NCI-H128 (cell line): ENCODE measurements around the gene CHST8.

Experiments used
- DNase-seq: peaks from one replicate; lab custom pipeline; 2025; ENCODE audit not compliant: unreplicated experiment; lab: John Stamatoyannopoulos, UW

CHST8 gene

DNA sequence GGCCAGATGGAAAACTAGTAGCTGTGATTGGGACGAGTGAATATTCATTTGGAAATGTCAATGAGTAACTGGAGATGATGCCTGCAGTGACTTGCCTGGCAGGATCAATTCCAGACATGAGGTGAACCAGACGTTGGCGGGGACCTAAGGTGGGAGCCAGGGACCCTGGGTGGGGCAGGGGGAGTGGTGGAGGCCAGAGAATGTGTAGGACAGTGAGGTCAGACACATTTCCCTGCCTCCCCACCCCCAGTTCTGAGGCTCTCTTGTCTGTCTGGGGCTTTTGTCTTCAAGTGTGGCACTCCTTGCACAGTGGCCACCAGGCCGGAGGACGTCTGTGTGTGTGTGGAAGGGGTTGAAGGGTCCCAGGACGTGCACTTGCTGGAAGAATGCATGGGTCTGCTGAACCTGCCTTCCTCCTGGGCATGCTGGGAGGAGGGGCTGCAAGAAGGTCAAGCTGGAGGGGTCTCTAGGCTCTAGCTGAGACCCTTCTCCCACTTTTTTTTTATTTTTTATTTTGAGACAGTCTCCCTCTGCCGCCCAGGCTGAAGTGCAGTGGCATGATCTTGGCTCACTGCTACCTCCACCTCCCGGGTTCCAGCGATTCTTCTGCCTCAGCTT lies 51.6 kb downstream of the CHST8 start:
- DNase-seq = no peak

DNA sequence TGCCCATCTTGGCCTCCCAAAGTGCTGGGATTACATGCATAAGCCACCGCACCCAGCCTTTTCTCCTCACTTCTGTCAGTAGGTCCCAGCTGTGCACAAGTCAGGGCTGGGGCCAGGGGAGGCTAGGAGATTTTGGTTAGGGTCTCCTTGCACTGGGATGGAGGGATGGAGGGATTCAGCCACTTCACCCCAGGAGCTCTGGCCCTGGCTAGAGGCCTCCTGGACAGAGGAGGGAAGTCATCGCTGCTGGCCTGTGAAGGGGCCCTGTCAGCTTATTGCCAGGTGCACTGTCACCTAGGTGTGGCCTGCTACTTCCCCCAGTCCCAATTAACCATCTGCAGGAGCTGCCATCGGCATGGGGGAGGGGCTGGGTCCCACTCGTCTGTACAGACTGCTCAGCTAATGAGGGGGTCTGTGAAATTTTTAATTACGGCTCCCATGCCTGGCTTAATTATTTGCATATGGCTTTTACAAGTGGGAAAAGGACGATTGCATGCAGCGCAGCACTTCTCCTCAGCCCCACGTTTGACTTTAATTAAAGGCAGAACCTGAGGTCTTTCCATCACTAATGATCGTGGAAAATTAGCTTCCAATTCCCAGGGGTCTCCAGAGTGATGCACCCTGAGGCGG lies 52.4 kb downstream of the CHST8 start:
- no peak for DNase-seq

DNA sequence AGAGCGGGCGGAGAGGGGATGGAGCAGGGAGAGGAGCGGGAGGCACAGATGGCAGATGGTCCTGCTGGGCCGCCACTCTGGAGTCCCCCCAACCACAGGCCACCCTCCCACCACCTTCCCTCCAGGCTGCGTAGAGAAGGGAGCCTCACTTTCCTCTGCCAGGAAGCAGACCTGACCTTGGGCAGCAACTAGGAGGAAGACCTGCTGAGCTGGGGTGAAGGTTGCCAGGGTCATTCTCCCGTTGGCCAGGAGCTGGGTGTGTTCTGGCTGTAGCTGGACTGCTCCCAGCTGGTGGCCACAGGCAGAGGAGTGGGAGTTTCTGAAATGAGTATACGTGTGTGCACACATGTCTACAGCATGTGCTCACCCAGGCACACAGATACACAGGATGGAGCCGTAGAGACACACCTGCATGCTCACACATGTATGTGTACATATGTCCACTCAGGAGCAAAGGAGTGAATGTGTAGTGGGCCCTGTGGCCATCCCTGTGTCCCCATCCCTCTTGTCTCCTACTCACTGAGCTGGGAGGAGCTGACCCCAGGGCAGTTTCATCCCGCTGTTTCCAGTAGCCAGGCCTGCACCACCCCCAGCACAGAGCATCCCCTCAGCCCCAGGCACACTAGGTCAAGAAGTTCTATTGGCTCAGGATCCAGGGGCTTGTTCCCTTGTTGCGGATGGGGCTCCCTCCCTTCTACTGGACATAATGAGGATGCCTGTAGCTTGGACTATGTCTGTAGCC lies 53.0 kb downstream of the CHST8 start:
- no peak for DNase-seq

DNA sequence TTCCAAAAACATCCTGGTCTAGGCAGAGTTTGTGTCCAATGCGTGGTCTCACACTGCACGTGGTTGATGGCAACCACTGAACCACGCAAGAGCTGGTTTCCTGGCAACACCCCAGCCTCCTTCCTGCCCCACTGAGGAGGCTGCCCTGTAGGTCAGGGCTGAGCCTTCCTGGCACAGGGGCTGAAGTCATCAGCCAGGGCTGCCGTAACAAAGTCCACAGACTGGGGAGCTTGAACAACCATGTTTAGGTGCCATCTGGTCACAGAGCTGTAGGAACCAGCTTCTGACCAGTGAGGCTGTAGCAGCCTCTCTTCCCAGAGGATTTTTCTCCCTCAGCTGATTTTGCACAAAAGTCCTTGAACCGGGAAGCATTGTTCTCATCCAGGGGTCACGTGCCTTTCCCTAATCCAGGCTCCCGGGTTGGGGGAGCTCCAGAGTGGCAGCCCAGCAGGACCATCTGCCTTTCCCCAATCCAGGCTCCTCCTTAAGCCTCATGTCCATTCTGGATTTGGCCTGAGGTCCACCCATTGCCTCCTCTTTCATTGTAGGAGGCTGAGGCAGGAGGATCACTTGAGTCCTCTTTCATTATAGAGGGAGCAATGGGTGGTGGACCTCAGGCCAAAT lies 53.9 kb downstream of the CHST8 start:
- DNase-seq = no peak

DNA sequence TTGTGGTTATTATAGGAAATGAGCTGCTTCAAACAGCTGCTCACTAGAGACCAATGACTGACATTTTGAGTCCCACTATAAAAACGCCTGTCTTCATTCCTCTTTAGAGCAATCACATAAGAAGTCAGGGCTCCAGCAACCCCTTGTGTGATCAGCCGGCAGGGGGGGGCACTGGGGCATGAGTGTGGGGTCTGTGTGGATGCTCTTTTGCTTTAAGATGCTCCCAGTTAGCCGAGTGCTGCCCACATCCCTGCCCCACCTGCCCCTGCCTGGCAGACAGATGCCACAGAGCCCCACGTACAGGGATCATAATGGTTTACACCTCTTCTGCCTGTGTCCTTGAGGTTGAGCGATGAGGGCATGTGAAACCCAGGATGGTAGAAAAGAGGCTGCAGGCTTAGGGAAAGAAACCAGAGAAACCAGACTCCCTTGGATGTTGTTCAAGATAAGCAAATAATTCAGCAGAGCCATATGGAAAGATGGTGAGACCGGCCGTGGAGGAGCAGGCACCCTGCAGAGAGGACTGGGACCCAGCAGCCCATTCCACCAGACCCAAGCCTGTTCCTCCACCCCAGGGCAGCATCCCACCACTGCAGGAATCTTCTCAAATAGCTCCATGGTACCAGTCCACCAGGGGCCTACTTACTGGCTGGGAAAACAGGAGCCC lies 55.4 kb downstream of the CHST8 start:
- DNase-seq = no peak

DNA sequence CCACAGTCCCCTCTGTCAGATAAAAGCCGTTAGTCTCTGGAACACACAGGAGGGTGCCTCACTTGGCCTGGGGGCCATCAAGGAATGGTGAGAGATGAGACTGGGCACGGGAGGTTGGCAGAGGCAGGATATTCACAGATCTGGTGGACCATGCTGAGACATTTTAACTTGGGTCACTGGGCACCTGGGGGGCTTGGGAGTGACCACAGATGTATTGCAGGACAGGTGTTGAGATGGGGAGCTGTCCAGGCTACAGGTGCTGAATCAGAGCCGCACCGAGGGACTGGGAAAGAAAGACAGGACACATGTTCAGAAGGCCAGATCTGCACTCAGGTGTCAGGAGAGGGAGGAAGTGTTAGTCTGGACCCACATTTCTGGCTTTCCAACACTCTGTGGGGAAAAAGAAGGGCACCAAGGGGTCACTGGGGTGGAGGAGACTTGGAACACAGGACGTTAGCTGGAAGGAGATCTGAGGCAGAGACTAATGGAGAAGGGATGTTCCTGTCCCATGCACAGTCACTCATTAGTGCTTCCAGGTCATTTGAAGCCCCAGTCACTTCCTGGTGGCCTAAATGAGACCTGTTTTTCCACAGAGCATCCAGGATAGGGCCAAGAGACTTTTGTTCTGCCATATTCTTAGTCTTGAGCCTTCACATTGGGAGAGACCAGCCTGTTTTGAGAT lies 56.1 kb downstream of the CHST8 start:
- no peak for DNase-seq

DNA sequence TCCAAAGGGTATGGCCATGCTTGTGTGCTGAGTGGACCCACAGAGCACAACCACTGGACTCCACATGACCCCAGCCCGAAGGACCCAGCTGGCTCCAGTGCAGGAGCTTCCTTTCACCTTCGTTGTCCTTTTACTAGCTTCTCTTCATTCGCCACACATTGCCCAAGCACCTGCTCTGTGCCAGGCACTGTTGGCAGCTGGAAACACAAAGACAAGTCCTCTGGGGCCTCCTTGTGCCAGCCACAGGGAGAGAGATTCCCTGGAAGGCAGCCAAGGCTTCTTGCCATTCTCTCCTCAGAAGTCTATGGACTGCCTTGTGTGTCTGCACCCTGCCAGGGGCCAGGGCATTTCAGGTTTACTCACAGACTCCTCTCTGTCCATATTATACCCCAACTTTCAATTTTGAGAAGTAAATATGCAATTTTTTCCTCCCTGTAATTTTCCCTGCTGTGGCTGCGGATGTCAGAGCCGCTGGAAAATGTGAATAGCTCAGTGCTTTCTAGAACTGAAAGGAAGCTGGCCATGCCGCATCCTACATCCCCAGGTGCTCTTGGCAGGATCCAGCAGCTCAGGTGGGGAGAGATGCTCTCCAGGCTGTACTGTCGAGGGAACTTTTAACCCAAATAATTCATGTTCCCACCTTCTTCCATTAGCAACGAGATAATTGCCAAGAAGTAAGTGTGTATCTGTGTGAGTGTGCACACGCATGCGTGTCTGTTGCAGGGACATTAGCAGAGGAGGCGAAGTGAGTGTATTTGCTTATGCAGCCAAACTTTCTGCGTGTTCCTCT lies 57.2 kb downstream of the CHST8 start:
- DNase-seq = no peak

DNA sequence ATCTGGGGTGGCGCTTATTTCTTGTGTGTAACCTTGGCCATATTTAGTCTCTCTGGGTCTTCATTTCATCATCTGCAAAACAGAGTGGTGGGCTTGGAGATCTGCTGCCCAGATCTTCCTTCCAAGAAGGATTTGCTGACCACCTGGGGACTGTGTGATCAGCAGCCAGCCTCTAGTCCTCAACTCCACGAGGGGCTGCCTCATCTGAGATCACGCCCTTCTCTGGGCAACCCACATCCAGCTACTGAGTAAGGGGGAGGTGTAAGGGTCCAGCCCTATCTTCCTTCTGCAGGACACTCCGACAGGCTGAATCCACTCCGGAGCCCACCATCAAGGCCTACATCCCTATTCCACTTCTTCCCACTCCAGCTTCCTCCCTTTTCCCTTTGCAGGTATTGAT lies 57.9 kb downstream of the CHST8 start:
- no peak for DNase-seq

DNA sequence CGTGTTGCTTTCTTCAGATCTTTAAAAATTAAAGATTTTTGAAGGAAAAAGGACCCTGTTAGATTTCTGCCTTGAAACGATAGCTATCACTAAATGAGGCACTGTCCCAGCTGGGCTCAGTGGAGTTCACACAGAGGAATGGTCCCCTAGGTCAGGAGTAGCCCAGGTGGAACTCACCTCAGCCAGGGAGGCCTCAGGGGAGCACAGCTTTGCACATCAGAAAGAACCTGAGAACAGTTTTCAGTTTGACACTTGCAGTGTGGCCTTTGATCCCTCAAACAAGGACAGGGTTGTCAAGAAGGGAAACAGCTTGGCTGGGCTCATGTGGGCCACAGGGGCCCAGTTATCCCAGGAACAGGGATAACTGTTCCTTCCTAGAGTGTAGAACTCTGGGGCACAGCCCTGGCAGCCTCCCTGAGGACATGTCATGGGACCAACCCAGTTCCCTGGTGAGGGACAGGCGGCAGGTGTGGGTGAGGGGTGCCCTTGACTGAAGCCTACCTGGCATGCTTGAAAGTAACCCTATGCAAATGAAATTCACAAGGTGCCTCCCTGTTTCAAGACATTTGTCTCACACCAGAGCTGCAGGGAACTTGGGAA lies 59.4 kb downstream of the CHST8 start:
- no peak for DNase-seq

DNA sequence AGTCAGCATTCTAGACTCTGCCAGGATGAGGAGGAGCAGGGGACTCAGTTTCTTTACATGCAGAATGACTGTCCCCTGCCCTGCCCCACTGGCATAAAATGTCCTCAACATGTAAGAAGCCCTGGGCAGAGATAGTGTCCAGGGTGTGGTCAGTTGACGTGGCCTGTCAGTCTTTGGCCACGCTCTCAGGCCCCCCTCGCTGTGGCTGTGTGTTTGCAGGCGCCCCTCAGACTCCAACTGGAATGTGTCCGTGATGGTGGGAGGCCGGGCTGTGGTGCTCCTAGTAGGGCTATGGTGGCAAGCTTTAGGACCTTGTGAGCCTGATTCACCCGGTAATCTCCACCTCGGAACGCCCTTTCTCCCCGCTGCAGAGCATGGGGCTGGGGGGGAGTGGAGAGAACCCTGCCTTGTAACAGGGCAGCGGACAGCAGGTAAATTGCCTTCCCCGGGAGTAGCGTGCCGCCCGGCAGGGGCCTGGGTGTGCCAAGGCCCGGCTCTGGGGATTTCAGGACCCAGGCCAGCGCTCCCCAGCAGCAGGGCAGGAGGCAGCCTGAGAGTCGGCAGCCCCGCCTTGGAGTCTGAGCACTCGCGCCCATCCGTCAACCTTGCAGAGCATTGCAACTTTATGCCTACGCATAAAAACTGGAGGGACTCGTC lies 62.3 kb downstream of the CHST8 start:
- no peak for DNase-seq

DNA sequence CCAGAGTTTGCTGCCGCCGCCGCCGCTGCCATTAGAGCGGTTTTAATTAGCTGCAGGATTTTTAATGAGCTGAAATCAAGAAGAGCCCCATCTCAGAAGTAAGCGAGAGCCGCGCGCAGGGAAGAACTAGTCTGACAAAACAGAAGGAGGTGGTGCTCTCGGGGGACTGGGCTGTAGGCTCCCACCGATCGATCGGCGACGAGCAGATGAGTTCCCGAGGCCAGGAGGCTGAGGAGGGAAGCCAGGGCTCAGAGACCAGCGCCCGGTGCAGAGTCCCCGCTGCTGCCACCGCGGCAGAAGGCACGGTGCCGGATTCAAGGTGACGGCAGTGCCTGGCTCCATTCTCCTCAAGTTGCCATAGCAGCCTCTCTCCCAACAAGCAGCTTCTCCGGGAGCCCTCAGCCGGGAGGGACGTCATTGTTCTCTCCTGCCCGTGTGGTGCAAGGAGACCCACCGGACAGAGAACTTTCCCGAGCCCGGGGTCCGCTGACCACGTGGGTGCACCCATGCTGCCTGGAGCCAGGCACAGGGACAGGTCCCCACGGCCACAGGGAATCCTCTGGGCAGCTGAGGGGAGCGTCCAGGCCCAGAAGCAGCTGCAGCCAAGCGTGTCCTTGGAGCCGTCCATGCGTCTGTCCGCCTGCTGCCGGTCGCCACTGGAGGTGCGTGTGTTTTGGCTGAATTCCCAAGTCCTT lies 62.9 kb downstream of the CHST8 start:
- DNase-seq = no peak

DNA sequence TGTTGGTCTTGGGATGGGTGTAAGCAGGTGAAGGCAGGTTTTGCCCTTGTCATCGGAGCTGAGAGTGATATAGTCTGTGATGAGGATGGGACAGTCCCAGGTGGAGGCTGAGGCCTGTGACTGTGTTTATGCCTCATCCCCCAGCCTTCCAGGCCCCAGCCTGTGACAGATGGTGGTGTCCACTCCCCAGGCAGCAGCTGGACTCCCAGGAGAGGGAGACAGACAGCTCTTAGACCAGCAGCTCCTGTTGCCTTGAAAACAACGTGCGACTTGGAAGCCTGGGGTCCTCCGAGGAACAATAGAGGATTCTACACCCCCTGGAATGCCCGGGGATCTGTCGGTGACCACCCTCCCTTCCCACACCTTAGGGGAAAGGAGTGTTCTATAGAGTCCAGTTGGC lies 63.8 kb downstream of the CHST8 start:
- DNase-seq = no peak

DNA sequence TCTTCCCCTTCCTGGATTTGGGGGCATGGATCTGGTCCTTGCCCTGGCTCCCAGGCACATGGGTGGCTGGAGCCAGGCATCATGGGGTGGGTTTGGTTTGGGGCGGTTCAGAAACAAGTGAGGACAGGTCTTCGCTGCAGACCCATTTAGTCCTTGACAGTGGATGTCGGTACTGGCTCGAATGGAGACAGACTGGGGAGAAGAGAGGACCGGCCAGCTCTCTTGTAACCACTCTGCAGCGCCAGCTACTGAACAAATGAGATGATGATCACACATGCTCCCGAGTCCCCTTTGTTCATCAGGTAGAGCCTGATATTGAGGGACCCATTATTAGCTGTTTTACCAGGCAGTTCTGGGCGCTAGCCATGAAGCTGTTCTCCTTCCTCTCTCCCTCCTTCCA lies 64.5 kb downstream of the CHST8 start:
- no peak for DNase-seq

DNA sequence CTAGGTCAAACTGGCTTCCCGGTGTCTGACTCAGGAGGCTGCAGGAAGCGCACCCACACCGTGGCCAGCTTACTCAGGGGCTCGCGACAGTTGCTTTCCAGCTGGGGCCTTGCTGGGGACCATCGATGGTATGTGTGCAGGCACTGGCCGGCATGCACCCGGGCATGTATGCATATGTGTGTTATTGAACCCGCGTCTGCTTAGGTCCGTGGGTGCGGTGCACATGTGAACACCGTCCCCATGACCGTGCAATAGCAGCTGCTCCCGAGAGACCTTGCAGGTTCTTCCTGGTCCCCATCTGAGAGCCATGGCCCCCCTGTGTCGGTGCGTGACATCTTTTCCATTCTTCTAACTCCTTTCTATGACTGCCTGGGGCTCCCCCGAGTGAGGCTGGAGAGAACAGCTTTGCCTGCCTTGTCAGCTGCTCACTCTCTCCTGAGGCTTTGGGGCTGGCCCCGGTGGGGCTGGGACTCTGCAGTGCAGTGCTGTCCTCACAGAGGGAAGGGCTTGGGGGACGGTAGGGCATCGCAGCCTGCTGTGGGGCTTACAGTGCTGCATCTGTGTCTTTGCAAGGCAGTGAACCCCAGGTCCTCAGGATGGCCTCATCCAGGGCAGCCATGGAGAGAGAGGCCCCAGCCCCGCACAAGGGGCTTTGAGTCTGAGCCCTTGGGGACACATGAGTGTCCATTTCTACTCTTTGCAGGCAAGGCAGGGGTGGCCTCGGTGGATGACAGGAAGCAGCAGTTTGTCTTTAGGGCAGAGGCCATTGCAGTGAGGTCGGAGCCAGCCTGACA lies 65.1 kb downstream of the CHST8 start:
- no peak for DNase-seq

DNA sequence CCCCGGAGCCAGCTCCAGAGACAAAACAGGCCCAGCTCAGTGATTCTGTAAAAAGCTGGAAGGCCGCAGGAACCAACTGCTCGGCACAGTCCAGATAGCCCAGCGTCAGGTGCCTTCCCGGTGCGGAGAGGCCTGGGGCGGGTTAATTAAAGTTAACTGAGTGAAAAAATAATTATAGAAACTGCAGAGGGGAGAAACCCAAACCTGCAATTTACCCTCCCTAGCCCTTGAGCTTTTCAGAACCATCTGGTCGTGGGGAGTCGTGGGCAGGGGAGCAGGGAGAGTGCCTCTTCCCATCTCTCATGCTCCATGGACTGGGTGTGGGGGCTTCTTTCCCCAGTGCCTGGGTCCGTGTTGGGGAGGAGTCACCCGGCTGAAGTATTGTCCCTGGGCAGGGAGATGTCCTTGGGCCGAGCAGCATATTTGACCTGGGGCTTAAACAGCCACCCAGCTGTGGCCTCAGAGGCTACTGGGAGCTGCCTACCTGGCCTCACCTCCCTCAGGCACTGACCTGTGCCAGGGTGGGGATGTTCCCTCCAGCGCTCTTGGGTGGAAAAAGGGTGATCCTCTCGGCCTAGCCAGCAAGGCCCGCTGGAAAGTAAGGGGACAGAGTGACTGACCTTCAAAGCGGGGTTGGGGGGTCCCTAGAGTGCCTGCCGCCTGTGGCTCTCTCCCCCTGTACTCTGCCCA lies 65.9 kb downstream of the CHST8 start:
- DNase-seq = no peak

DNA sequence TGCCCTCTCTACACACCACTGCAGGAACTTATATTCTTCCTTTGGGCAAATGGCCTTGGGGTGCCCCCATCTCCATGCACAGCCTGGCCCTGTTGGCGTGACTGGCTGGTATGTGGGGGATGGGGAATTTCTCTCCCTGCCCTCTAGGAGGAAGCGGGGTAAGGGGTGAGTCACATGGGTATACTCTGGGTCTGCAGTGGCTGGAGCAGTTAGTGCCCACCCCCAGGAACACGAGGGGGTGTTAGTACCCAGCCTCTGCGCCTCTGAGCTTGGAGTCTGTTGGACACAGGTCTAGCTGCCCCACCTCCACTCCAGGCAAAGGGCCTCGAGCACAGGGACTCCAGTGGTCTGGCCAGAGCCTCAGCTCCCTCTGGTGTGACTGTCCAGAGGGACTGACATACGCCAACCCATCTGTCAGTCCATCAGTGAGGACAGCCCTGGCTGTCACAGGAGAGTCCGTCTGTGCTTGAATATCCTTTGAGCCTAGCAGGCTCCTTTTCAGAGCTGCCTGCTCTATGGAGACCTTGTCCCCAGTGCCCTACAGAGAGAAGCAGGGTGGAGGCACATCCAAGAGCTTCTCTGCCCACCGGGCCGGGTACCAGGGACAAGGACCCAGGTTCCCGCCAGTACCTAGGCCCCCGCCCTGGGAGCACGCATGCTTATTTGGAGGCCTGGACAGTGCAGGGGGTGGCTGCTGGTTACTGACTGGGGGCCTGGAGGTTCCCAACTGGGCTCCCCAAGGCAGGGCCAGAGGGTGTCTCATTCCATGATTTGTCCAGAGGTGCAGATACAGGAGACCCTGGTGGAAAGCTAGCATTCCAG lies 66.6 kb downstream of the CHST8 start:
- DNase-seq = no peak
